ENCODE measurements around the gene TFR2. TPM values are rescaled to one million over a fixed set of nuclear protein-coding genes. Genes with fewer than 3 reads are reported as not detected.

Gene TFR2
- total RNA-seq, 8 experiments from 2014 or later = 0.54 to 3.9 (median 2.5) TPM

- Histone ChIP-seq H3K4me1 (replicated peaks in 1 of 2) (peaks cover 18 to 19% of the 10 kb centered on the region in 2 donors), H3K4me3 (no peak overlapping the region), H3K27ac (no peak overlapping the region)
- no peak for ATAC-seq (replicated peaks in 6 of 8)
- in situ Hi-C loops (cut with MboI; ENCODE audit: low pct_unique_long_range_greater_than_20kb in 2 of 9, low sequenced_read_pairs in 9 of 9, unreplicated experiment in 9 of 9) = no loop called here
- 80 to 96% (median 94%) methylated on average over 3 to 6 of the region's 11 CpGs; no CpG with 5 or more reads in 6 of the 10 experiments for WGBS, 10 experiments
Measured at GRCh38 chr7:100582650-100583049, 58.7 kb downstream of the TFR2 start.

- Histone ChIP-seq H3K27ac (no peak overlapping the region), H3K4me3 (no peak overlapping the region), H3K4me1 (replicated peaks in 1 of 2) (peaks cover 18 to 19% of the 10 kb centered on the region in 2 donors)
- ATAC-seq (replicated peaks in 6 of 8) = no peak
- in situ Hi-C loops (cut with MboI; ENCODE audit: low pct_unique_long_range_greater_than_20kb in 2 of 9, low sequenced_read_pairs in 9 of 9, unreplicated experiment in 9 of 9) = no loop called here
- WGBS, 10 experiments = 94 to 100% (median 96%) methylated on average over 1 to 9 of the region's 20 CpGs; no CpG with 5 or more reads in 7 of the 10 experiments
Measured at GRCh38 chr7:100582041-100582579, 59.2 kb downstream of the TFR2 start.

GRCh38 chr7:100580466-100581283 is 60.7 kb downstream of the TFR2 start:
- no peak for ATAC-seq (replicated peaks in 6 of 8)
- no peak overlapping the region for H3K27ac ChIP-seq
- H3K4me1 ChIP-seq (replicated peaks in 1 of 2) = peaks cover 18 to 19% of the 10 kb centered on the region in 2 donors
- WGBS, 10 experiments = 61 to 100% (median 90%) methylated on average over 1 to 8 of the region's 11 CpGs; no CpG with 5 or more reads in 3 of the 10 experiments
- in situ Hi-C loops (cut with MboI; ENCODE audit: low pct_unique_long_range_greater_than_20kb in 2 of 9, low sequenced_read_pairs in 9 of 9, unreplicated experiment in 9 of 9) = no loop called here
- H3K4me3 ChIP-seq = no peak overlapping the region

- Histone ChIP-seq H3K27ac (no peak overlapping the region), H3K4me3 (no peak overlapping the region), H3K4me1 (replicated peaks in 1 of 2) (peaks cover under 1 to 15% of the 10 kb centered on the region in 2 donors)
- in situ Hi-C loops (cut with MboI; ENCODE audit: low pct_unique_long_range_greater_than_20kb in 2 of 9, low sequenced_read_pairs in 9 of 9, unreplicated experiment in 9 of 9) = no loop called here
- 88 to 100% (median 90%) methylated on average over 1 to 11 of the region's 28 CpGs; no CpG with 5 or more reads in 5 of the 10 experiments for WGBS, 10 experiments
- no peak for ATAC-seq (replicated peaks in 6 of 8)
Measured at GRCh38 chr7:100578246-100579183, 62.8 kb downstream of the TFR2 start.

- H3K27ac ChIP-seq = no peak overlapping the region
- in situ Hi-C loops (cut with MboI; ENCODE audit: low pct_unique_long_range_greater_than_20kb in 2 of 9, low sequenced_read_pairs in 9 of 9, unreplicated experiment in 9 of 9) = no loop called here
- H3K4me1 ChIP-seq (replicated peaks in 1 of 2) = peaks cover 5 to 10% of the 10 kb centered on the region in 2 donors
- no peak overlapping the region for H3K4me3 ChIP-seq
- ATAC-seq (replicated peaks in 6 of 8) = no peak
- WGBS, 10 experiments = 92 to 93% methylated on average over 2 to 5 of the region's 14 CpGs; no CpG with 5 or more reads in 8 of the 10 experiments
Measured at GRCh38 chr7:100577507-100577906, 63.8 kb downstream of the TFR2 start.

- no peak overlapping the region for H3K4me3 ChIP-seq
- no peak overlapping the region for H3K27ac ChIP-seq
- WGBS, 10 experiments = 90 to 100% methylated on average over 2 of the region's 24 CpGs; no CpG with 5 or more reads in 8 of the 10 experiments
- no peak for ATAC-seq (replicated peaks in 6 of 8)
- in situ Hi-C loops (cut with MboI; ENCODE audit: low pct_unique_long_range_greater_than_20kb in 2 of 9, low sequenced_read_pairs in 9 of 9, unreplicated experiment in 9 of 9) = no loop called here
- H3K4me1 ChIP-seq (replicated peaks in 1 of 2) = peaks cover 9 to 14% of the 10 kb centered on the region in 2 donors
Measured at GRCh38 chr7:100577103-100577502, 64.2 kb downstream of the TFR2 start.

GRCh38 chr7:100576384-100576993 is 64.9 kb downstream of the TFR2 start:
- H3K4me3 ChIP-seq = no peak overlapping the region
- H3K4me1 ChIP-seq (replicated peaks in 1 of 2) = peaks cover 15 to 20% of the 10 kb centered on the region in 2 donors
- 80 to 100% (median 91%) methylated on average over 1 to 6 of the region's 13 CpGs; no CpG with 5 or more reads in 5 of the 10 experiments for WGBS, 10 experiments
- no peak overlapping the region for H3K27ac ChIP-seq
- in situ Hi-C loops (cut with MboI; ENCODE audit: low pct_unique_long_range_greater_than_20kb in 2 of 9, low sequenced_read_pairs in 9 of 9, unreplicated experiment in 9 of 9) = no loop called here
- ATAC-seq (replicated peaks in 6 of 8) = no peak

GRCh38 chr7:100575746-100576383 is 65.5 kb downstream of the TFR2 start:
- no peak overlapping the region for H3K4me3 ChIP-seq
- WGBS, 10 experiments = 100% methylated on average over 1 of the region's 17 CpGs; no CpG with 5 or more reads in 9 of the 10 experiments
- no peak overlapping the region for H3K27ac ChIP-seq
- no peak for ATAC-seq (replicated peaks in 6 of 8)
- peaks cover 19 to 26% of the 10 kb centered on the region in 2 donors for H3K4me1 ChIP-seq (replicated peaks in 1 of 2)
- in situ Hi-C loops (cut with MboI; ENCODE audit: low pct_unique_long_range_greater_than_20kb in 2 of 9, low sequenced_read_pairs in 9 of 9, unreplicated experiment in 9 of 9) = no loop called here

- peaks cover 23 to 31% of the 10 kb centered on the region in 2 donors for H3K4me1 ChIP-seq (replicated peaks in 1 of 2)
- WGBS, 10 experiments = no CpG with 5 or more reads among the region's 14 CpGs
- peak overlapping the region in 1 of 2 donors; percentile 39 for H3K27ac ChIP-seq
- ATAC-seq (replicated peaks in 6 of 8) = peak in 6 of 8 experiments; percentile 7 to 55 (median 44)
- in situ Hi-C loops (cut with MboI; ENCODE audit: low pct_unique_long_range_greater_than_20kb in 2 of 9, low sequenced_read_pairs in 9 of 9, unreplicated experiment in 9 of 9) = no loop called here
- no peak overlapping the region for H3K4me3 ChIP-seq
Measured at GRCh38 chr7:100575206-100575631, 66.1 kb downstream of the TFR2 start.

GRCh38 chr7:100574362-100575205 is 66.8 kb downstream of the TFR2 start:
- H3K4me3 ChIP-seq = no peak overlapping the region
- peaks cover 29 to 37% of the 10 kb centered on the region in 2 donors for H3K4me1 ChIP-seq (replicated peaks in 1 of 2)
- WGBS, 10 experiments = 93 to 96% methylated on average over 5 to 9 of the region's 44 CpGs; no CpG with 5 or more reads in 8 of the 10 experiments
- in situ Hi-C loops (cut with MboI; ENCODE audit: low pct_unique_long_range_greater_than_20kb in 2 of 9, low sequenced_read_pairs in 9 of 9, unreplicated experiment in 9 of 9) = loop anchor here in 4 of 9 experiments (25.0 kb wide), 1 partner anchor 112 kb away; the partner anchor contains the start of gene SPACDR (in 4 of the 4)
- ATAC-seq (replicated peaks in 6 of 8) = no peak
- peak overlapping the region in 1 of 2 donors; percentile 39 for H3K27ac ChIP-seq

- Histone ChIP-seq H3K4me3 (no peak within 1 kb of the TSS), H3K4me1 (replicated peaks in 1 of 2) (peaks cover 37 to 44% of the 10 kb centered on the region in 2 donors), H3K27ac (peak within 1 kb of the TSS in 1 of 2 donors; percentile 39)
- in situ Hi-C loops (cut with MboI; ENCODE audit: low pct_unique_long_range_greater_than_20kb in 2 of 9, low sequenced_read_pairs in 9 of 9, unreplicated experiment in 9 of 9) = loop anchor here in 4 of 9 experiments (25.0 kb wide), 1 partner anchor 112 kb away; the partner anchor contains the start of gene SPACDR (in 4 of the 4)
- ATAC-seq (replicated peaks in 6 of 8) = no peak
- 100% methylated on average over 1 of the region's 70 CpGs; no CpG with 5 or more reads in 9 of the 10 experiments for whole genome bisulfite sequencing, 10 experiments
Measured at GRCh38 chr7:100573691-100574361, 67.5 kb downstream of the TFR2 start, which contains the start of gene SAP25. Gene SAP25 (minus strand): TSS chr7:100573900. CDS start chr7:100573742, 158 bp downstream.
